ENCODE data around the gene RUNX1.
"Not testable (repeated sequence)": the region's sequence is repeated elsewhere in the genome, so short reads cannot be mapped to it uniquely, and the experiment has no call there.

RUNX1 gene

DNA sequence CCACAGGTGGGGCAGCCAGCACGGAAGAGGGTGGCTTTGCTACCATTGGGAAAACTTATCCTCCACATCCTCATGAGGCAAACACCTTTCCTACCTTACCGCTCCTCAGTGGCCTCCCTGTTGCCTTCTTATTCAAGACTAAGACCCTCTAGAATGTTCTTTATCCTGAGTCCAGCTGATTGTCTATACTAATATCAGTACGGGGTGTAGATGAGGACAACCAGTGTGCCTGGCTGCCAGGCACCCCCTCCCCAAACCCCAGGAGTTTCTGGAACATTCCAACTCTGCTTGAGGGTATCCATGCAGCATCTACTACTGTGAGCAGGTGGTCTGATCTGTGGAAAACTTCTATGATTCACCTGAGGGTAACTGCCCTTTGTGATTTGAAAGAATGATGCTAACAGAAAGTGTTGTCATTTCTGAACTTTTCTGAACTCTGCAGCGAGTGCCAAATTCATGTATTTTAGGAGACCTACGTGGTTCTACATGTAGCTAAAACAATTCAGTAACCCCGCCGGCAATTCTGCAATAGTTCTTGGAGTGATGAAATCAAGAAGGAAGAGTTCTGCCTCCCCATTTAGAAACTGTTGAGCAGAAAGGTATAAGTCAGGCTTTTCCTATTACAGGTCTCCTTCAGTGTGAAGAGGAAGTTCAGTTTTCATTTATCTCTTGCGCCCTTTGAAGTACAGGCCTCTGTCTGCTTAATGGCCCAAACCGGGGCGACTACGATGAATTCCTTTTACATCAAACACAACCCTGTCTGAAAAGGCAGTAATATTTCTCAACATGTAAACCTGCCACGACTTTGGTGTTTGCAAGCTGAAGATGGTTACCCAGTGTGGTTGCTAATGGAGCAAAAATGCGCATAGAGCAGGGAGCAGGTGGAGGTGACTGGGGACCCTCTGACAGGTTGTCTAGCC lies 80.4 kb downstream of the RUNX1 start:
- DNase-seq, result no peak

DNA sequence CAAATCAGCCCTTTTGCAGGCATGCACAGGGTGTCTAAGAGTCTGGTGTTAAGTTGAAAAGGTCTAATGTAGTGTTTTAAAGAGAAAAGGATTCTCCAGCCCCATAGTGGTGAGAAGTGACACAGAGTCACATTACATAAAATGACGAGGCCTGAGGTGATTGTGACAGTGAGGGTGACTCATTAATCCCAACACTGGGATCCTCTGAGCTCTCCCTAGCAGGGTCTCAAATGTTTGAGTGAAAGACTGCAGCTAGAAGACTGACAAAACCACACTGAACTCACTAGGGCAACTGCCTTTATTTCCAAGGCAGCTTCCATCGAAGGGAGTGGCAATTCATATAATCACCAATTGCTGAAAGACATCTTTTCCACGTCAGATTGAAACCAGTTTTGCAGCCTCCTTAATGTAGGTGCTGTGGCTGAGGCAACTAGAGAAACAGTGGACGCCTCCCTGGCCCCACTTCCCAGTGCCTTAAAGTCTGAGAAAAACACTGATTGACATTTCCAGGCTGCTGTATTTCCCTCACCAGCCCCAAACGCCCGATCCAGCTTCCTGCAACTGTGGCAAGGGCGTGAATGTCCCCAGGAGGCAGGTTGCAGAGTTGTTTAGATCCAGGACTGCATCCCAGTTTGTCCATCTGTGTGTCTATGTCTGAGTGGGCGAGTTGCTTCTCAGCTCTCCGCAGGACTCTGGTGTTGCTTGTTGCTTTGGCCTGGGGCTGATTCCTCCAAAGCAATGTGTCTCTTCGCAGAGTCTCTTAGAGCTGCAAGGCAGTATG lies 81.4 kb downstream of the RUNX1 start:
- no peak for DNase-seq

DNA sequence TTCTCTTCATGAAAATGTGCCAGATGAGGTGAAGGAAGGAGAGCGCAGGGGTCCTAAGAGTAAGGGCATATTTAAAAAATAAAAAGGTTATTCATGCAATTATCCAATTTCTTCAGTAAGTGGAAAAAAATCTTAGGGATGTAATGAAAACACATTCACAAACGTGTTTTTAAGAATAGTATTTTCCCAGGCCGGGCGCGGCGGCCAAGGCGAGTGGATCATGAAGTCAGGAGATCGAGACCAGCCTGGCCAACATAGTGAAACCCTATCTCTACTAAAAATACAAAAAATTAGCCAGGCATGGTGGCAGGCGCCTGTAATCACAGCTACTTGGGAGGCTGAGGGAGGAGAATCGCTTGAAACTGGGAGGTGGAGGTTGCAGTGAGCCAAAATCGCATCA lies 82.2 kb downstream of the RUNX1 start:
- not testable (repeated sequence) for DNase-seq

DNA sequence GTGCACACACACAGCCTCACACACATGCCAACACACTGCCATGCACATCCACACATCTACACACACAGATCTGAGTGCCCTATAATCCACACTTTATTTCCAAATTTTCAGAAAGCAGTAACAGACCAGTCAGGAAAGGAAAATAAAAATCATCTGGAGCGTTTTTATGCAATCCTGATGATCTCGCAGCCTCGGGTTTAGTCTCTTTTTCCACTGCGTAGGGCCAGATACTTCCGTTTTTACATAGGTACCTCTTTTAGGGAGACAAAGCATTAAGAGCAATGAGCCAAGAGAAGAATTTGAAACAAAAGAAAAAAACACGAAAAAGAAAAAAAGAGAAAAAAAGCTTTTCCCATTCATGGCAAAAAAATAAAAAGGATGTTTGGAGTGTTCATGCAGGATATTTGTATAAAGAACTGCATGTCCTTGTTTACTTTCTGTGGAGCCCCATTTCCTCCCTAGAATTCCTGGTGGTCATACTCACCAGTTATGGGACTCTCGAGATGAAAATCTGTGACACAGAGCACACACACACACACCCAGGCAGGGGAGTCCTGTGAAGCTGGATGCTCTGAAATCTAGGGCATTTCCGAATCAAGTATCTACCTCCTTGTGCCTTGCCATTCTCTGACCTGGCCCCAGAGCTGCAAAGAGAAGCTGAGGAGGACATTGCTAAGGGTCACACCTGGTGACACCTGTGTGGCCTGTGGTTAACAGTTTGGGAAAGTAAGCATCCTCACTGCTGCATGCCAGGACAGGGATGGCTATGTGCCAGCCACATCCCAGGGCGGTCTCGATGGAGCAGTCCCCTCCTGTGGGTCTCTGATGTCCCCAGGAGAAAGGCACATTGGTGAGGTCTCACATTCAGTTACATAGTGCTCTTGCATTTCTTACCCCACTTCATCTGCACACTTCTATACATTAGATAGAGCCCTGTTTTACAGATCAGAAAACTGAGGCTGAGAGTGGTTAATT lies 83.6 kb downstream of the RUNX1 start:
- no peak for DNase-seq

DNA sequence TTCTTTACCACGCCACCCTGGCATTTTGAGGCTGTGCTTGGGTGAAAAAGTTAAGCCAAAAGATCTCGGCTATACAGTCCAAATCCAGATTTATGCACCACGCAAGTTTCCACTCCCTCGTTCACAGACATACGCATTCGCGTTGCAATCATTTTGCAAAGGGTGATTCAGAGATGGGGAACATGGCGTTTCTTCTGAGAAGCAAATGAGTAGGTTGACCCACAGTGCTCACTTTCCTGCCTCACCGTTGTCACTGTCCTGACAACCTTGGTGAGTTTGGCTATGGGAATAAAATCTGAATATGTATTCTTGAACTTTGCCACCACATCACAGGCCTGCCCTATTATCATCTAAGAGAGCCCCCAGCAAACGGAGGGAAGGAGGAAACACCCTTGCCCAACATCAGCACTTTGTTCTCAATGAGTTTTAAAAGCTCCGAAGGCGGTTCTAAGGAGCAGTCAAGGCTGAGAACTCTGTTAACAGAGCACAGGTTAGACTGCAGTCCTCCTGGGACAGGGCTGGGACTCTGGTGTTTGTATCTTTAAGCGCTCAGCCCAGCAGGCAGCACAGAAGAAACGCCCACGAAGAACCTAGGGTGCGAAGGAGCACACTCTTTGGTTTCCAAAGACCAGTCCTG lies 86.4 kb downstream of the RUNX1 start:
- DNase-seq, result no peak

DNA sequence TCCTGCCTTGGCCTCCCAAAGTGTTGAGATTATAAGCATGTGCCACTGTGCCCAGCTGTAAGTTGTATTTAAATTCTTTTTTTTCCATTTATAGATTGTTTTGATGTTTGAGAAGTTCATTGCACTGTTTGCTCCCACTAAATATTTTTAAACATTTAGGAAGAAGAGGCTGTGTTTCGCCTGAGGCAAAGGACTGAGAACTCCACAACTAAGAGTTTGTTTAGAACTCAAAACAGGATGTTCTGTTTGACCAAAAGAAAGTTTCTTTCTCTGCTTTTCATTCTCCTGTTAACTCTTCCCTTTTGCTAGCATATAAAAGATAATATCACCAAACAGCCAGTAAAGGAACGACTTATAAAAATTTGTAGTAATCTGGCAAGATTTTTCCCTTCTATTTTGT lies 87.0 kb downstream of the RUNX1 start:
- no peak for DNase-seq

DNA sequence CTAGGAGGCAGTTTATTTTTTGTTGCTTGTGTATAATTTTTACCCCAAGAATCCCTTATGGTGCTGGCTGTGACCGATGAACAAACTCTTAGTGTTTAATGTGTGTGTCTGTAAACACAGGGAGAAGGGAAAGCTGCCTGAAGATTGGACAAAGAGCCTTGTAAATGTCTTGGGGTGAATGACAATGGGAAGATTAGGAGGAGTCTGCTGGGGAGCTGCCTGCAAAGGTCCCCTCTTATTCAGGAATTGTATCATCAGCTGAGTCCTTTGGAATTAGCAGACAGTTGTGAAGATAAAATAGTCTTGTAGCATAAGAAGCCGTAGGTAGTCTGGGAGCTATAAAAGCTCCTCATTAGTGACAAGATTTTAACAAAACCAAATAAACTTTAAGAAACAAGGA lies 88.4 kb downstream of the RUNX1 start:
- no peak for DNase-seq

DNA sequence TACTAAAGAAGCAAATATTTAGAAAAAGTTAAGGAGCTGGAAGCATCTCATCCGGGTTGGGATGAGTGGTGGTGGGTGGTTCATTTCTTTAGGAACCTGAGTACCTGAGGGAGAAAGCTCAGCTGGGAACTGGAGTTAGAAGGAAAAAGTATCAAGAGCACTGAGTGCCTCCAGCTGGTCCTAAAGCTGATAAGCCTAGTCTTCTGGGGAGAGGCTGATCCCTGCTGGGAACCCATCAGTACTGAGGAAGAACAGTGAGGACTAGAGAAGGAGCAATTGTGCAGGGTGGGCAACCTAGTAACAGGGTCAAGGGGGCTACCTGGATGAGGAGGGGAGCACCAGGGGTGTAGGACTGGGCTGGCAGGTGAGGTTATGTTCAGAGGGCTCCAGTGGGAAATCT lies 89.5 kb downstream of the RUNX1 start:
- DNase-seq, result no peak

DNA sequence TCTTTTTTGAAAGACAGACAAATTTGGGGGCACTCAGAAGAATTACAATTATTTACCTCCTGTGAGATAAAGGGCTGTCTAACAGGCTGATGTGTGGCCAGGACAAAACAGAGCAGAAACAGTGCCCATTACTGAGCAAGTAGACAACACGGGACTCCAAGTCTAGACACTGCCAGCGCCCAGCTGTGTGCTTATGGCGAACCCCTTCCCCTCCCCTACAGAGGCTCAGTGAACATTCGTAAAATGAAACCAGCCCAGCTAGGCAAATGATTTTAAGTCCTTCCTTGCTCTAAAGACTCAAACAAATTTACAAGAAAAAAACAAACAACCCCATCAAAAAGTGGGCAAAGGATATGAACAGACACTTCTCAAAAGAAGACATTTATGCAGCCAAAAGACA lies 91.1 kb downstream of the RUNX1 start:
- DNase-seq, result no peak

DNA sequence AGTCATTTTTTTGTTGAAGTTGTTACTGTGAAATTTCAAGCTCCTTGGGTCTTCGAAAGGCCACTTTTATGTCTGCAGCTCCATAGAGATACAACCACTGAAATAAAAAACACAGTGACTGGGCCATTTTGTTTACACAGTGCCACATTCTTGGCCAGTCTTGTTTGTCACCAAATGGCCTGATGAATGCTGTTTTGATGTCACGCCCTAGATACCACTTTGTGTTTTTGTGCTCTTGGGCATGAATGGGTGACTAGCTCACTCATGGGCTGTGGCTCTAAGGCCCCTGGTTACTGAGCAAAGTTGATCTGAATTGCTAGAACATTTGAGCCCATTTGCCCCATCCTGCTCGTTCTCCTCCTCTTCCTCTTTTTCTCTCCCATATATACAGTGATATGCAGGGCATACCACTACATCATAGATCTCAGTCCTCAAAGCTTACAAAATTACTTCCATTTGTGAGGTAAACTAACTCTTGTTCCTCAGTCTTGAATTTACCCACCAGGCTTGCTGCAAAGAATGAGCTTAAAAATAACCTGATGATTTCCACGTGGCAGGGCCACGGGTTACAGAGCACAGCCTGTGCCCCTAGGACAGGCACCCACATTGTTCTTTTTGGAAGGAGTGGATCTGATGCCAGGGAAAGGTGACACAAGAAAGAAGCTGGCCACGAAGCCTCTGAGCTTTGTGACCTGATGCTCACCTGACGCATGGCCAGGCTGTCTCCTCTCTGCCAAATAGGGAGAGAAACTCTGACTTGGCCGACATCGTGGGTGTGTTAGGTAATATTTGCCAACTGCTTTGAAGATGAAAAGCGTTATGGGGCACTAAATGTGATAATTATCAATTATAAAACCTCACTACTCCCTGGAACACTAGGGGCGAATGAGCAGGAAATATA lies 92.4 kb downstream of the RUNX1 start:
- no peak for DNase-seq

DNA sequence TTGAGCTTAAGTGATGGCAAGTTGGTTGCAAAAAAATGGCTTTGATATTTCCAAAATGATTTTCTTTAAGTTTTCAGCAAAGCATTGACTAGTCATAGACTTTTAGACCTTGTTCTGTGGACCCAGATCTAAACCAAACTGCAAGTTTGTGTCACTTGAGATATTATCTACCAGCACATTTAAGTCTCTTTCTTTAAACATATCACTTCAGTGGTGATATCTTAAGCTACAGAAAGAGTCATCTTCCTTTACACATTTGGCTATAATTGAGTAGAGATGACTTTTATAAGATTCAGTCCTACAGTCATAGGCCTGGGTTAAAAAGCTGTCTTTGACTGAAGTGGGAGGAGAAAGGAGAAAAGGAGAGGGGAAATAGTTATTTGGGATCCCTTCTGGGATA lies 95.2 kb downstream of the RUNX1 start:
- no peak for DNase-seq

DNA sequence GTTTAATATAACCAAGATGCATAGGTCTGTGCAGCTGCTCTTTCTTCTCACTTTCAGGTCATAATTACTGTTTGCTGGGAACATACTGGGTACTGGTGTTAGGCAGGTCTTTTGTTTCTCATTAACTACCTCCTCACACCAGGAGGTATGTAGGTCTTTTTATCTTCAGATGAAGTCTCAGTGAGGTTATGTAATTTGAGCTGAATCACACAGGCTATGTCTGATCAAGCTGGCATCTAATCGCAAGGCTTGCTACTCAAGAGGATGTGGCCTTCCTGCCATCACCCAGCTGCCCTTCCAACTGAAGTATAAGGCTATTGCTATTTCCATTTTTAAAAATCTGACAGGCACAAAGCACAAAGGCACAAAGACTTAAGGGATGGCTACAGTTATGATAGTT lies 96.4 kb downstream of the RUNX1 start:
- peak; percentile 21 for DNase-seq

DNA sequence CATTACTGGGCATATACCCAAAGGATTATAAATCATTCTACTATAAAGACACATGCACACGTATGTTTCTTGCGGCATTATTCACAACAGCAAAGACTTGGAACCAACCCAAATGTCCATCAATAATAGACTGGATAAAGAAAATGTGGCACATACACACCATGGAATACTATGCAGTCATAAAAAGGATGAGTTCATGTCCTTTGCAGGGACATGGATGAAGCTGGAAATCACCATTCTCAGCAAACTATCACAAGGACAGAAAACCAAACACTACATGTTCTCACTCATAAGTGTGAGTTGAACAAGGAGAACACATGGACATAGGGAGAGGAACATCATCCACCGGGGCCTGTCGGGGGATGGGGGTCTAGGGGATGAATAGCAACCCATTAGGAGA lies 97.2 kb downstream of the RUNX1 start:
- DNase-seq, result not testable (repeated sequence)

DNA sequence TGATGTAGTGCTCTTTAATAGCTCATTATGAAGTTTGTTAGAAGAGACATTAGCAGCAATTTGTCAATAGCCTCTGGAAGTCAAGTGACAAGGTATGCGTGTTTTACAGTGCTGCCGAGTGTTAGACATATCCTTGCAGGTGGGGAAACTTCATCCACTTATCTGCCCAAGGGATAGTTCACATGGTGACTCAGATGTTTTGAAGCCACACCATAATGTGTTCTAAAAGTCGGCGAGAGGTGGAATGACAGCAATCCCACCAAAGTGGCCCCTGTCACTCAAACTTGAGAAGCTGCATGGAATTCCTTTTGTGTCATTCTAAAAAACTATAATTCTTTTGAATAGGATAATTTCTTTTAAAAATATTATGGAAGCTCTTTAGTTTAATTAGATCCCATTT lies 98.1 kb downstream of the RUNX1 start:
- no peak for DNase-seq

DNA sequence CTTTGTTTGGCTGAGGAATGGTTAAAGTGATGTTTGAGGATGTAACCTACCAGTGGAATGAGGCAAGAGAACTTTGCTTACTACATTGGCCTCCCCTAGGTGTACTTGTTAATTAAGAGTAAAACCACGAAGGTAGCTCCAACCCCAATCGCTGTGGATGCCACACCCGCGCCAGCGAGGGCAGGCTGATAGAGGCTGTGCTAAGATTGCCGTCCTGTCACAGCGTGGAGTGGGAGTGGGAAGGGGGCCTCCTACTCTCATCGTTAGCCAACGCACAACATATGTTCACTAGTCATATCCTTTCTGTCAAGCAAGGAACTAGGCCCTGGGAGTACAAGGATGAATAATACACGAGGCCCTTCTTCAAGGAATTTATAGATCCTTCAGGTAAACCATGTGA lies 99.6 kb downstream of the RUNX1 start:
- no peak for DNase-seq

DNA sequence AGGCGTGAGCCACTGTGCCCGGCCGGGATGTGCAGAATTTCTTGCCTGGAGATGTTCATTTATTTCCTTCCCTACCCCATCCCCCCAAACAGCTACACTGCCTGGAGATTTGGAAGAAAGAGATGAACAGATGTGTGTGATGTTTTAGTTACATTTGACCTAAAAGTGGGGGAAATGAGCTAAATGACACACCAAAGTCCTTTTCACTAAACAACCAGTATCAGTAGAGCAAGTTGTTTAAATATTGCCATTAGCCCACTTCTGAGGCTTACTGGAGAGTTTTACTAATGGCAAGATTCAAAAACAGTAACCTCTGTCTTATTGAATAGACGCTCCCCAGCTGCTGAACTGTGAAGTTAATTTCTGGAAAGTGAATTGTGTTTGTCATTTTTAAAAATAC lies 100.1 kb downstream of the RUNX1 start:
- DNase-seq, result no peak

DNA sequence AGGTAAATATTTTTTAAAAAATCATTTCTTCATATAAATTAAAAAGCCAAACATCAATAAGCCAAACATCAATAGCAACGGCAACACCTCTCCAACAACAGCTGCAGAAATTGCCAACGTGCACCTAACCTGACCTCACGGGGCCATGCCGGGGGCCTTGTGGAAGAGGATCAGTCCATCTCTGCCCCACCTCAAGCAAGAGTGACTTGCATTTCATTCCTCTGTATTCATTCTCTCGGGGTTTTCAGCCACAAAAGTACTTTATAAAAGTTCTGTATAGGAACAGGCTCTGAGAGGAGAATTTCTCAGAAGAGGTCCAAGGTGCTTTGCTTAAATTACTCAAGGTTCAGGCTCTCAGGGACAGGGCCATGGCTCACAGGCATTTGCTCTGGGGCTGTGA lies 100.9 kb downstream of the RUNX1 start:
- no peak for DNase-seq

DNA sequence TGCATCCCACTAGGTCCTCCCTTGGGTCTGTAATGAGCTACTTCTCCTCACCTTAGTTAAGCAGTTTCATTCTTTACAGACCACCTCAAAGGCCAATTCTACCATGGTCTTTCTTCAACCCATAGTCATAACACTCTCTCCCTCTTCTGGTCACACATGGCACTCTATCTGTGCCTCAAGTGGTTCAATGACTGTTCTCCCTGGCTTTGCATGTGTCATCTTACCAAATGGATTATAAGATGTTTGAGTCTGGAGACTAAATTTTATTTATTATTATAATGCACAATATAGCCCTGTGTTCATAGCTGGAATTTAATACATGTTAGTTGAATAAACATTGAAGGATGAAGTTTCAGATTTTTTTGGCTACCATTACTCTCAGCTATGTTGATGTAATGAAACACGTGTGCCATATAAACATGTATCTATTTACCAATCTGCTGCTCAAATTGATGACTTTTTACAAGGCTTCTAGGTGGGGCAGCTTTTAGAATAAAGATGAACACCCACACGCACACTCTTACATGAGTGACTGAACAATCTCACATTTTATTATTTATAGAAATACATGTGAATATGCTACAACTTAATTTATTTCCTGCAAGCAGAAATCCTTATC lies 102.1 kb downstream of the RUNX1 start:
- no peak for DNase-seq

DNA sequence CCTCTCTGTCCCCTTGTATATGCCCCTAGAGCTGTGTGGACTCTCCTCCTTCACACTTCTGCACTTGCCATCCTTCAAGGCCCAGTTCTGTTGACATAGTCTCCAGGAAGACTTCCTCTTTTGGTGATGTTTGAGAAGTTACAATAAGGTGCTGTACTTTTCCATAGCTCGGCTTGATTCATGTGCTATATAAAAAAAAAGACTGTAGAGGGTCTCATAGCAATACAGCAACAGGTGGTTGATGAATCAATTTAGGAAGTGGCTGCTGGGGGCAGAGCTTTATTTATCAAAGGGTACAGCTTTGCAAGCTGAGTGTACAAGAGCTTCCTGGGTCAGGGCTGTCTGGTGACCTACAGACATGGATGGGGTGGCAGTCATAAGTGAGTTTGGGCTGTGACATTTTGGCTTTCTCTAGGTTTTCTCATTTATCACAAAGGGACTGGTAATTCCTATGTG lies 102.7 kb downstream of the RUNX1 start:
- DNase-seq, result no peak

DNA sequence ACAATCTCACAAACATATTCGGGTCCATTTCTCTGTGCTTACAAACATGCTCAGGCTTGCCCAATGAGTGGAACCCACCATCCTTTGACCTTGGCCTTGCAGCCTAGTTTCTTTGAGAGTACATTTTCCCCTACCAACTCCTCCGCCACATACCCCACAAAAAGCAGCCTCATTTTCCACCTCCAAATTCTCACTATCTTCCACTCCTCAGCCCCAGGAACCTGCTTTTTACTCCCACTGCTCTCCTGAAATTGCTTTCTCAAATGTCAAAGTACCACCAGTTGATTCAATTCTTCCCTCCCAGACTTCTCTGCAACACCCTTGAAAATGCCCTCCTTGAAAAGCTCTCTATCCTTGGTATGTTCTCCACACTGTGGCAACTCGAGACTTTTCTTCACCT lies 103.8 kb downstream of the RUNX1 start:
- no peak for DNase-seq
